Lung (tissue), 12 donors: ENCODE results near the gene MPHOSPH6. TPM values are rescaled to one million over a fixed set of nuclear protein-coding genes. Genes with fewer than 3 reads are reported as not detected.

Experiments used
- ATAC-seq: fragments of 200-7000 bp; cut with Tn5 transposase; one replicate; pipeline ENCODE4 v1.9.1; 2020; ENCODE audit warnings: moderate number of reproducible peaks; ENCODE audit not compliant: insufficient read depth, low FRiP score
- DNase-seq, 3 donors: peaks; one replicate each; pipeline ENCODE4 v3.0.0-alpha.2; 2013 to 2017
- H3K27ac ChIP-seq, 2 donors: one replicate each; pipeline ENCODE4 v1.5.1; 2013; ENCODE audit warnings: mild to moderate bottlenecking in 2 of 2, moderate library complexity in 2 of 2, control low read depth in 1 of 2, inconsistent platforms in 1 of 2, low read depth in 1 of 2, low read length in 1 of 2
- H3K27me3 ChIP-seq, 3 donors: one replicate each; pipeline ENCODE4 v1.5.1; 2013; ENCODE audit warnings: low read length in 2 of 3; ENCODE audit not compliant: control insufficient read depth in 3 of 3, insufficient read depth in 3 of 3
- H3K36me3 ChIP-seq, 4 donors: one replicate each; pipeline ENCODE4 v1.5.1; 2013; ENCODE audit warnings: low read length in 4 of 4, mild to moderate bottlenecking in 1 of 4, moderate library complexity in 1 of 4; ENCODE audit not compliant: control insufficient read depth in 4 of 4, insufficient read depth in 4 of 4
- H3K4me1 ChIP-seq, 5 donors: one replicate each; pipeline ENCODE4 v1.5.1; 2013; ENCODE audit warnings: low read length in 5 of 5, mild to moderate bottlenecking in 2 of 5, moderate library complexity in 1 of 5; ENCODE audit not compliant: control insufficient read depth in 5 of 5, insufficient read depth in 5 of 5
- H3K4me3 ChIP-seq: one replicate; pipeline ENCODE4 v1.5.1; 2013; ENCODE audit warnings: mild to moderate bottlenecking, control low read depth, moderate library complexity
- H3K9ac ChIP-seq, 2 donors: one replicate each; pipeline ENCODE4 v1.5.1; 2013; ENCODE audit warnings: low read length in 2 of 2, control low read depth in 1 of 2; ENCODE audit not compliant: insufficient read depth in 1 of 2
- H3K9me3 ChIP-seq, 4 donors: one replicate each; pipeline ENCODE4 v1.5.1; 2013; ENCODE audit warnings: low read length in 3 of 4, mild to moderate bottlenecking in 1 of 4, moderate library complexity in 1 of 4; ENCODE audit not compliant: control insufficient read depth in 4 of 4, insufficient read depth in 3 of 4
- WGBS, 2 donors: extraction: QIAGEN DNeasy Blood & Tissue Kit; methylation state at CpG; one replicate each; pipeline ENCODE4 v1.1.7; 2013; 5-methylcytosine and 5-hydroxymethylcytosine counted together
- polyA plus RNA-seq, 2 donors: library from polyadenylated mRNA; stranded (reverse); fragments of 200-250 nt; gene quantifications; one replicate each; pipeline ENCODE4 v1.2.1, GENCODE V29; 2013
- total RNA-seq, 2 donors: library from RNA; depleted of rRNA in 1 of 2; stranded (reverse); fragments of >200 nt in 1 of 2; gene quantifications; one replicate each; pipeline ENCODE4 v1.2.1, GENCODE V29; 2014 to 2021
- TF ChIP-seq, protein P1 (sequence below): IDR thresholded peaks from 2 replicates; pipeline ENCODE4 v1.5.1; 2012; ENCODE audit warnings: mild to moderate bottlenecking; ENCODE audit errors: control extremely low read depth, extremely low read depth
- donor health status: control.
- donor health status: control.
- donor health status: Bipolar disorder and iron deficiency.
- donor health status: healthy.
- donor health status: DM: yes; HTN: yes; CAD: no.

Gene MPHOSPH6
- total and polyA plus RNA-seq, 4 donors, result 24.2 to 31.8 (median 30.2) TPM

- Histone ChIP-seq H3K4me1 (peaks cover 0 to 4% (median 0%) of the 10 kb centered on the region in 5 donors), H3K4me3 (no peak overlapping the region), H3K36me3 (no peaks in the 10 kb centered on the region), H3K9me3 (no peaks in the 10 kb centered on the region), H3K27ac (peak overlapping the region in 1 of 2 donors; percentile 54), H3K27me3 (no peaks in the 10 kb centered on the region), H3K9ac (no peak overlapping the region)
- no peak for DNase-seq
- WGBS, 2 donors, result 70 to 85% methylated on average over 7 of the region's 7 CpGs
- no peak for ATAC-seq
- TF ChIP-seq, protein P1, sequence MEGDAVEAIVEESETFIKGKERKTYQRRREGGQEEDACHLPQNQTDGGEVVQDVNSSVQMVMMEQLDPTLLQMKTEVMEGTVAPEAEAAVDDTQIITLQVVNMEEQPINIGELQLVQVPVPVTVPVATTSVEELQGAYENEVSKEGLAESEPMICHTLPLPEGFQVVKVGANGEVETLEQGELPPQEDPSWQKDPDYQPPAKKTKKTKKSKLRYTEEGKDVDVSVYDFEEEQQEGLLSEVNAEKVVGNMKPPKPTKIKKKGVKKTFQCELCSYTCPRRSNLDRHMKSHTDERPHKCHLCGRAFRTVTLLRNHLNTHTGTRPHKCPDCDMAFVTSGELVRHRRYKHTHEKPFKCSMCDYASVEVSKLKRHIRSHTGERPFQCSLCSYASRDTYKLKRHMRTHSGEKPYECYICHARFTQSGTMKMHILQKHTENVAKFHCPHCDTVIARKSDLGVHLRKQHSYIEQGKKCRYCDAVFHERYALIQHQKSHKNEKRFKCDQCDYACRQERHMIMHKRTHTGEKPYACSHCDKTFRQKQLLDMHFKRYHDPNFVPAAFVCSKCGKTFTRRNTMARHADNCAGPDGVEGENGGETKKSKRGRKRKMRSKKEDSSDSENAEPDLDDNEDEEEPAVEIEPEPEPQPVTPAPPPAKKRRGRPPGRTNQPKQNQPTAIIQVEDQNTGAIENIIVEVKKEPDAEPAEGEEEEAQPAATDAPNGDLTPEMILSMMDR, result no peak
Measured at GRCh38 chr16:82197540-82198240, 27.7 kb upstream of the MPHOSPH6 start.

- no peak overlapping the region for H3K27ac ChIP-seq
- ATAC-seq, result no peak
Measured at GRCh38 chr16:82195917-82196494, 26.0 kb upstream of the MPHOSPH6 start.

DNA sequence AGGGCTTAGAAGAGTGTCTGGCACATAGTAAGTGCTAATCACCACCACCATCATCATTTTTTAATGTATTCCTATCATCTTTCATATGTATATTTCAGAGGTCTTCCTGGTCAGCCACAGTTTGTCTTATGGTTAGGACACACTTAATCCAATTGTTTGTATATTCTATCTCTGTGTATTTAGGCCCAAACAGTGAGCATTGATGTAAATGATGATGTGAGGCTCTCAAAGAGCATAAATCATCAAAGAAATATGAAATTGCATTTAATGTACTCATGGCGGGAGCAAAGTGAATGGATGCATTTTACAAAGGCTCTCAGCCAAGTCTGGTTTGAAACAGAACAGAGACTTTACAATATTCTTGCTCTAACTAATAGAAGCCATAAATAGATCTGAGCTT, 24.1 kb upstream of the MPHOSPH6 start:
- ATAC-seq, result no peak
- Histone ChIP-seq H3K27me3 (peaks cover 0 to 6% (median 0%) of the 10 kb centered on the region in 3 donors), H3K4me3 (no peak overlapping the region), H3K4me1 (peaks cover 0 to 4% (median 0%) of the 10 kb centered on the region in 5 donors), H3K27ac (no peak overlapping the region), H3K36me3 (no peaks in the 10 kb centered on the region), H3K9ac (no peak overlapping the region), H3K9me3 (peaks cover 0 to 2% (median 0%) of the 10 kb centered on the region in 4 donors)
- peak in 2 of 3 donors; percentile 42 to 69 for DNase-seq
- TF ChIP-seq, protein P1, result no peak
- WGBS, 2 donors, result 93 to 95% methylated on average over 1 of the region's 1 CpG

More at GRCh38 chr16:82195917-82196494, 26.0 kb upstream of the MPHOSPH6 start:
- peaks cover 0 to 4% (median 0%) of the 10 kb centered on the region in 5 donors for H3K4me1 ChIP-seq
- peaks cover 0 to 3% (median 0%) of the 10 kb centered on the region in 3 donors for H3K27me3 ChIP-seq
- H3K4me3 ChIP-seq, result no peak overlapping the region
- H3K9me3 ChIP-seq, result no peaks in the 10 kb centered on the region
- TF ChIP-seq, protein P1, result no peak
- DNase-seq, result peak in 2 of 3 donors; percentile 11 to 19
- no peaks in the 10 kb centered on the region for H3K36me3 ChIP-seq
- WGBS, 2 donors, result 38 to 41% methylated on average over 2 of the region's 2 CpGs
- no peak overlapping the region for H3K9ac ChIP-seq
